T-helper 1 cell (primary cell): ENCODE data around the gene ANKRD52.
A peak's percentile ranks its signal among the peaks of the same experiment; 100 is the strongest.
"Not testable (repeated sequence)": the region's sequence is repeated elsewhere in the genome, so short reads cannot be mapped to it uniquely, and the experiment has no call there.

Experiments
- DNase-seq, 5 donors: peaks; one replicate each; pipeline ENCODE4 v3.0.0-alpha.2; 2012 to 2020

Gene ANKRD52

GRCh38 chr12:56205445-56205844 lies 52.7 kb downstream of the ANKRD52 start:
- no peak for DNase-seq

- DNase-seq: no peak
Measured at GRCh38 chr12:56204275-56204674, 53.9 kb downstream of the ANKRD52 start.

- no peak for DNase-seq
Measured at GRCh38 chr12:56202838-56203237, 55.3 kb downstream of the ANKRD52 start.

GRCh38 chr12:56202366-56202765 lies 55.8 kb downstream of the ANKRD52 start:
- DNase-seq: no peak

GRCh38 chr12:56198836-56199235 lies 59.3 kb downstream of the ANKRD52 start:
- no peak for DNase-seq

GRCh38 chr12:56197921-56198635 lies 60.1 kb downstream of the ANKRD52 start:
- DNase-seq: no peak

GRCh38 chr12:56196818-56197550 lies 61.2 kb downstream of the ANKRD52 start:
- not testable (repeated sequence) for DNase-seq

GRCh38 chr12:56193025-56193578 lies 65.1 kb downstream of the ANKRD52 start:
- DNase-seq: peak; percentile 34 to 78 (median 68)

- DNase-seq: no peak
Measured at GRCh38 chr12:56192582-56192981, 65.6 kb downstream of the ANKRD52 start.

- DNase-seq: no peak
Measured at GRCh38 chr12:56190695-56191155, 67.5 kb downstream of the ANKRD52 start.

- DNase-seq: peak; percentile 31 to 80 (median 64)
Measured at GRCh38 chr12:56189918-56190694, 68.1 kb downstream of the ANKRD52 start.

- peak; percentile 78 to 88 (median 84) for DNase-seq
Measured at GRCh38 chr12:56189099-56189917, 68.9 kb downstream of the ANKRD52 start, which contains the start of gene SMARCC2. SMARCC2 (minus strand) TSS chr12:56189483; CDS start chr12:56189461, 22 bp downstream.

- DNase-seq: no peak
Measured at GRCh38 chr12:56188778-56189098, 69.4 kb downstream of the ANKRD52 start.

GRCh38 chr12:56188131-56188777 lies 69.9 kb downstream of the ANKRD52 start:
- no peak for DNase-seq
